HG03280 (cell line): ENCODE data around the gene GAL3ST2.
"Not testable (repeated sequence)": the region's sequence is repeated elsewhere in the genome, so short reads cannot be mapped to it uniquely, and the experiment has no call there.

ENCODE experiments used
- ATAC-seq: cut with Tn5 transposase; IDR thresholded peaks from one replicate; pipeline ENCODE4 v1.9.1; 2021; ENCODE audit warnings: mild to moderate bottlenecking, moderate library complexity; ENCODE audit not compliant: unreplicated experiment

Gene GAL3ST2

GRCh38 chr2:241817821-241818215 lies 41.2 kb downstream of the GAL3ST2 start:
- ATAC-seq = not testable (repeated sequence)

DNA sequence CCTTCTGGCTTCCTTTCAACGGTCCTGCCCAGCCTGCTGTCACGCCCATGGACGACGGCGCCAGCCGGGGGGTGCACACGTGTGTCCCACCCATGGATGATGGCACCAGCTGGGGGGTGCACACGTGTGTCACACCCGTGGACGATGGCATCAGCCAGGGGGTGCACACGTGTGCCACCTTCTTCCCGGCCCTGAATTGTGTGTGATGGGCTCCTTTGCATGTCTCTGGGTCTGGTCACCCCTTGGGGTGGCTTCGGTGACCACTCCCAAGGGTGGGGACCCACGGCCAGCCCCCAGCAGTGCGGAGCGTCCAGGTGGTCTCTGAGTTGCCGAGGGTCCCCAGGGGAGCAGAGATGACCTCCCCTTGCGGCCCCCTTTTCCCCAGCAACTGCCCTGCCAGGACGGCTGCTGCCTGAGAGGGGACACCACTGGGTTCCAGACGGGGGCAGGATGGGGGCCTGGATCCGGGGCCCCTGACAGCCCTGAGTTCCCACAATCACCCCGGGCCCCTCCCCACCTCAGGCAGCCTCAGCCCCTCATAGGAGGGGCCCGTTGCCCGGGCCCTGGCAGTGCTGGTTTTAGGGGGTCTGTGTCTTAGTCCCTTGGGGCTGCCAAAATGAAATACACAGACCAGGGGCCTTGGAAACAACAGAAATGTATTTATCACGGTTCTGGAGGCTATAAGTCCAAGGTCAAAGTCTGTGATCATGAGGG lies 41.8 kb downstream of the GAL3ST2 start:
- ATAC-seq = no peak

GRCh38 chr2:241818943-241819270 lies 42.3 kb downstream of the GAL3ST2 start:
- ATAC-seq = no peak

DNA sequence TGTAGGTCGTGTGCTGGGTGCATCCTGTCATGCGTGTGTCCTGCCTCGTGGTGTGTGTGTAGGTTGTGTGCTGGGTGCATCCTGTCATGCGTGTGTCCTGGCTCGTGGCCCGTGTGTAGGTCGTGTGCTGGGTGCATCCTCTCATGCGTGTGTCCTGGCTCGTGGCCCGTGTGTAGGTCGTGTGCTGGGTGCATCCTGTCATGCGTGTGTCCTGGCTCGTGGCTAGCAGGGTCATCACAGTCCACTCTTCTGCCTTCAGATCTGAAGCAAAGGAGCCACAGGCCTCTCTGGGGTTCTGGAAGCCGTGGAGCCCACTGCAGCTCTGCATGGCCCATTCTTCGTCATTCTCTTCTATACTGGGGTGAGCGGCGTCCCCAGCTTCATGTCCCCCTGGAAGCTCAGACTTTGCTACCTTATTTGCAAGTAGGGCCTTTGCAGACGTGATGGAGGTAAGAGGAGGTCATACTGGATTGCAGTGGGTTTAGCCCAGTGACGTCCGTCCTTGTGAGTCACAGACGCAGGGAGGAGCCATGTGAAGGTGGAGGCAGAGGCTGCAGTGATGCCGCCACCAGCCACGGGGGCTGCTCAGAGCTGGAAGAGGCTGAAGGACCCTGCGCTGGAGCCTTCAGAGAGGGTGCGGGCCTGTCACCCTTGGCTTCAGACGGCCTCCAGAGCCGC lies 43.5 kb downstream of the GAL3ST2 start:
- not testable (repeated sequence) for ATAC-seq

DNA sequence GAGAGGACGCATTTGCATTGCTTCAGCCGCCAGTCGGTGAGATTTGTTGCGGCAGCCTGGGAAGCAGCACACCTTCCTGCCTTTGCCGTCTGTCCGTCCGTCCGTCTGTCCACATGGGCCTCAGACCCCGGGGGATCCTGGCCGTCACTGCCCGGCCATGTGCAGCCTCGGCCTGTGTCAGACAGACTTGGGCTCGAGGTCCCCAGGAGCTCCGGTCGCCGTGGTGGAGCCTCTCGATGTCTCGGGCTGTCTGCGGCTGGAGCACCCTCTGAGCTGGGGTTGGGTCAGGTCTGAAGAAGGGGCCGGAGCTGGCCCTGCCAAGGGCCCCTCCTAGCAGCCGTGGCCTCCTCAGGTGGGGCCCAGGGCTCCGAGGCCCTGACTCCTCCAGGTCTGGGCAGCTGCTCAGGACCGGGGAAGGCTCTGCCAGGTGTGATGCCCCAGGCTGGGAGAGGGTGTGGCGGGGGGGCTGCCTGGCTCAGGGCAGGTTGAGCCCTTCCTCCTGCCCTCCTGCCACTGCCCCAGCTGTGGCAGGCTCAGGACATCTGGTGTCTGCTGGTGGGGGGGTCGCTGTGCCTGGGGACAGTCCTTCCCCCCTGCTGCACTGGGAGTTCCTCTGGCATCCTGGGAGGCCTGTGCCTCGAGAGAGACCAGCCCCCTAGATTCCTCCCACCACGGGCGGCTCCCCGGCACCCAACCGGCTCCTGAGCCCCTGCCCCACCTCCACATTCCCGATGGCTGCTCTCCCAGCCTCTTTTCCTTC lies 44.2 kb downstream of the GAL3ST2 start:
- ATAC-seq = no peak

GRCh38 chr2:241821460-241822263 lies 45.0 kb downstream of the GAL3ST2 start:
- ATAC-seq = no peak

- no peak for ATAC-seq
Measured at GRCh38 chr2:241822264-241822623, 45.6 kb downstream of the GAL3ST2 start.

DNA sequence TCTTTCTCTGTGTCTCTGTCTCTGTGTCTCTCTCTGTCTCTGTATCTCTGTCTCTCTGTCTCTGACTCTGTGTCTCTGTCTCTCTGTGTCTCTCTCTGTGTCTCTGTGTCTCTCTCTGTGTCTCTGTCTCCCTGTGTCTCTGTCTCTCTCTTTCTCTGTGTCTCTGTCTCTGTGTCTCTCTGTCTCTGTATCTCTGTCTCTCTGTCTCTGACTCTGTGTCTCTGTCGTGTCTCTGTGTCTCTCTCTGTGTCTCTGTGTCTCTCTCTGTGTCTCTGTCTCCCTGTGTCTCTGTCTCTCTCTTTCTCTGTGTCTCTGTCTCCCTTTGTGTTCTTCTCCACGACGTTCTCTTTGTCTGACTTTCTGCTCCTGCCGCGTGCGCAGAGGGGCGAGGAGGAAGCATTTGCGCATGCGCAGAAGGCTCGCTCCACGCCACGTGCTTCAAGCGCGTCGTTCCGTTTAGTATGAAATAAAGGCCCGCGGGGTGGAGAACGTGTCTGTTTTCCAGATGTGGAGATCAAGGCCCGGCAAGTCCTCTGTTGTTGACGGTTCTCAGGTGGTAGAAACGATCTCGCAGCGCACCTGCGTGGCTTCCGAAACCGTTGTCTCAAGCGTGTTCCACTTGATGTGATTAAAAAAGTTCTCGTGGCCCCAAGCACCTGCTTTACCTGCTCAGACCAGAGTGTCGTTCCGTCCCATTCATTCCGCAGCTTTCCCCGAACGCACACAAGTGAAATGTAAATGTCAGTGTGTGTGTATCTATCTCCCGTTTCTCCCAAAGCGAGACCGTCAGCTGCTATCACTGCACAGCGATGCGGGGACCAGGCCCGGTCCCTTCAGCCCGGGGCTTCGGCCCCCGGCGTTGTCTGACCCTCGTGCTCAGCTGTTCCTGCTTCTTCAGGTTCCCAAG lies 47.2 kb downstream of the GAL3ST2 start:
- ATAC-seq = not testable (repeated sequence)

DNA sequence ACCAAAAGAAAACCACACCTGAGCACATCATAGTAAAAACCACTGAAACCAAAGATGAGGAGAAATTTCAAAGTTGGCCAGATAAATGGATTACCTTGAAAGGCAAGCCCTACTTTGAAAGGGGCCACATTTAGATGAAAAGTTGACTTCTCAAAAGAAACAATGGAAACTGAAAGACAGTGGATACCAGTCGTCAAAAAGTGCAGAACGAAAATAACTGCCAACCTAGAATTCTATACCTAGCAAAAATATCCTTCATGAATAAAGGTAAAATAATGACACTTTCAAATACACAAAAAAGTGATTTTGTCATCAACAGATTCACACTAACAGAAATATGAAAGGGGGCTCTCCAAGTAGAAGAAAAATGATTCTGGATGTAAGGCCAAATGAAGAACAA lies 50.8 kb downstream of the GAL3ST2 start:
- ATAC-seq = no peak

DNA sequence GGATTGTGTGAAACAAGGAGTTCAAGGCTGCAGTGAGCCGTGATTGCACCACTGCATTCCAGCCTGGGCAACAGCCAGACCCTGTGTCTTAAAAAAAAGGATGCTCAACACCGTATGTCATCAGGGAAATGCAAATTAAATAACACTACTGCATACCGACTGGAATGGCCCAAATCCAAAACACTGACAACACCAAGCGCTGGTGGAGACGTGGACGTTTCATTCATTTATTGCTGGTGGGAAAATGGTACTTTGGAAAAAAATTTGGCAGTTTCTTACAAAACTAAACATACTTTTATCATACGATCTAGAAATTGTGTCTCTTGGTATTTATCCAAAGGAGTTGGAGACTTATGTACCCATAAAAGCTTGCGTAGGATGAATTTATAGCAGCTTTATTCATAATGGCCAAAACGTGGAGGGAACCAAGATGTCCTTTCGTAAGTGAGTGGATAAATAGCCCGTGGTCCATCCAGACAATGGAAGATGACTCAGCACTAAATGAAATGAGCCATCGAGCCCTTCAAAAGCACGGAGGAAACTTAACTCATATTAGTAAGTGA lies 56.6 kb downstream of the GAL3ST2 start:
- ATAC-seq = no peak

GRCh38 chr2:241833756-241834526 lies 57.3 kb downstream of the GAL3ST2 start:
- ATAC-seq = not testable (repeated sequence)

DNA sequence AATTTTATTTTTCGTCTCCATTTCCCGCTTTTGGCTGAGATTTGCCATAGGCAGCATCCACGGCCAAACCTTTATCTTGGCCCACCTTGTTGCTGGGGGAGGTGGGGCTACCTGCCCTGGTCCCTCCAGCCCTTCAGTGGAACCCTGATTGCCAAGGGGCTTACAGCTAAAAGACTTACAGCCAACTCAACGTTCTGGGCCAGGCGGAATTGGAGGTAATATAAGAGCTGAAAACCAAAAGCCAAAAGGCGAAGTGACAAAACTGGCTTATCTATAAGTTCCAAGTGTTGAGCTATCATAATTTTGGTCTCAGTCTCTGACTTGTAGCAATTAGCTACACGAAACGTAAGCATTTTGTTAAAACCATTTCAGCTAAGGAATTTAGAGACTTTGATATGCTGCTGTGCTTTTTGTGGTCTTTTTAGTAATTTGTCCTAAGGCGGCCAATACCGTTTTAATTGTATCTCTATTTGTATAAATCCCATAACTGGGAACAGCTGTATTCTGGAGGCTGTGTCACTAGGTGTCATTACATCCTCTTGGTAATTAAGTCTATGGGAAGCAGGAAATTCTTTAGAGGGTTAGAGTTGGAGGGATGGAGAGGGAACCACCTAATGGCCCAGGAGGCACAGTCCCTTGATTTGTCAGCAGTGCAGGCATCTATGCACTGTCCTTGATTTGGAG lies 58.0 kb downstream of the GAL3ST2 start:
- ATAC-seq = no peak

GRCh38 chr2:241835611-241836010 lies 59.0 kb downstream of the GAL3ST2 start:
- no peak for ATAC-seq

DNA sequence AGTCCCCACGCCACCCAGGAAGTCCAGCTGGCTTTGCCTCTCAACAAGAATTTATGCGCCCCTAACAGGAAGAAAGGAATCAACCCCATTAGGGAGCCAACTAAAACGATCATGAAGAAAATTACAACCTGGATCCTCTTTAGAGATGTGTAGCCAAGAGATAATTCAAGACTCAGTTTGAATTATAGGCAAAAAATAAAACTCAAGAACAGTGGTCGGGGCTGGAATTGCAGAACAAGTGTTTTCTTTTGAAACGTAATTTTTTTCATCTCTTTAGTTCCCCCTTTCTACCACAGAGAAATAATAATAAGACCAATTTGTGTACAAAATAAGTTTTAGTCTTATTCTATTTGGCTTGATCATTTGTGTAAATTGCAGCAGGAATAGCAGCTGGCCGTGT lies 59.7 kb downstream of the GAL3ST2 start:
- no peak for ATAC-seq

- ATAC-seq = no peak
Measured at GRCh38 chr2:241837197-241837965, 60.8 kb downstream of the GAL3ST2 start.

- ATAC-seq = no peak
Measured at GRCh38 chr2:241841181-241842066, 64.8 kb downstream of the GAL3ST2 start.

- no peak for ATAC-seq
Measured at GRCh38 chr2:241842067-241842415, 65.4 kb downstream of the GAL3ST2 start.
